ENCODE results near the gene CHST5. TPM values are rescaled to one million over a fixed set of nuclear protein-coding genes. Genes with fewer than 3 reads are reported as not detected.
"Not testable (repeated sequence)": the region's sequence is repeated elsewhere in the genome, so short reads cannot be mapped to it uniquely, and the experiment has no call there.

CHST5 gene
- polyA plus RNA-seq, 3 donors, result not detected

DNA sequence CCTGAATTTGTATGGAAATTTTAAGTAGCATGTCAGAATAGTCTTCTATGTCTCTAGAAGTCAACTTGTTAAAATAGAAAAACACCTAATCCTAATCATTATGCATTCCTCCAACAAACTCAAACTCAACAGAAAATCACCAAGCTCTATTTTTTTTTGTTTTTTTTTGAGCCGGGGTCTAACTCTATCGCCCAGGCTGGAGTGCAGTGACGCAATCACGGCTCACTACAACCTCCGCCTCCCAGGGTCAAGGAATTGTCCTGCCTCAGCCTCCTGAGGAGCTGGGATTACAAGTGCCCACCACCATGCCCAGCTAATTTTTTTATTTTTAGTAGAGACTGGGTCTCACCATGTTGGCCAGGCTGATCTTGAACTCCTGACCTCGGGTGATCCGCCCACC, 10.4 kb upstream of the CHST5 start:
- no peaks in the 10 kb centered on the region for H3K9me3 Mint-ChIP-seq
- DNase-seq, result no peak
- Histone ChIP-seq H3K4me2 (replicated peaks; ENCODE audit: extremely low read depth, low read length, poor library complexity, severe bottlenecking) (no peak overlapping the region), H3K27ac (ENCODE audit: low read depth in 1 of 2, low read length in 2 of 2) (no peak overlapping the region), H3K36me3 (replicated peaks in 1 of 2; ENCODE audit: control insufficient read depth in 1 of 2, insufficient read depth in 2 of 2, low read length in 2 of 2) (no peaks in the 10 kb centered on the region), H3K4me3 (replicated peaks in 1 of 3; ENCODE audit: low read depth in 2 of 3, low read length in 3 of 3) (no peak overlapping the region), H3K79me2 (ENCODE audit: insufficient read depth, low read length) (no peaks in the 10 kb centered on the region), H3K9ac (ENCODE audit: insufficient read depth, low read length, poor library complexity, severe bottlenecking) (no peak overlapping the region), H4K20me1 (ENCODE audit: insufficient read depth, low read length) (no peaks in the 10 kb centered on the region), H3K9me3 (replicated peaks in 1 of 2; ENCODE audit: control insufficient read depth in 1 of 2, insufficient read depth in 1 of 2, low read length in 2 of 2) (no peaks in the 10 kb centered on the region), H3K27me3 (ENCODE audit: control insufficient read depth in 2 of 2, insufficient read depth in 2 of 2, low read length in 2 of 2) (no peaks in the 10 kb centered on the region), H2AFZ (ENCODE audit: insufficient read depth, low read depth, low read length, poor library complexity, severe bottlenecking) (no peak overlapping the region), H3K4me1 (ENCODE audit: control insufficient read depth in 1 of 2, insufficient read depth in 2 of 2, low read length in 2 of 2) (peaks cover 10% of the 10 kb centered on the region in 2 donors)
- H3K4me1 Mint-ChIP-seq, result peaks cover 9% of the 10 kb centered on the region
- no peak overlapping the region for H3K4me3 Mint-ChIP-seq
- peaks cover 0 to 4% (median 2%) of the 10 kb centered on the region in 3 donors for H3K27me3 Mint-ChIP-seq (ENCODE audit: low read depth in 3 of 3)
- intact Hi-C loops (cut with micrococcal nuclease), result no loop called here
- WGBS (ENCODE audit: insufficient coverage), result 94% methylated on average over 6 of the region's 7 CpGs
- H3K36me3 Mint-ChIP-seq, result no peaks in the 10 kb centered on the region
- TF ChIP-seq, protein P1, sequence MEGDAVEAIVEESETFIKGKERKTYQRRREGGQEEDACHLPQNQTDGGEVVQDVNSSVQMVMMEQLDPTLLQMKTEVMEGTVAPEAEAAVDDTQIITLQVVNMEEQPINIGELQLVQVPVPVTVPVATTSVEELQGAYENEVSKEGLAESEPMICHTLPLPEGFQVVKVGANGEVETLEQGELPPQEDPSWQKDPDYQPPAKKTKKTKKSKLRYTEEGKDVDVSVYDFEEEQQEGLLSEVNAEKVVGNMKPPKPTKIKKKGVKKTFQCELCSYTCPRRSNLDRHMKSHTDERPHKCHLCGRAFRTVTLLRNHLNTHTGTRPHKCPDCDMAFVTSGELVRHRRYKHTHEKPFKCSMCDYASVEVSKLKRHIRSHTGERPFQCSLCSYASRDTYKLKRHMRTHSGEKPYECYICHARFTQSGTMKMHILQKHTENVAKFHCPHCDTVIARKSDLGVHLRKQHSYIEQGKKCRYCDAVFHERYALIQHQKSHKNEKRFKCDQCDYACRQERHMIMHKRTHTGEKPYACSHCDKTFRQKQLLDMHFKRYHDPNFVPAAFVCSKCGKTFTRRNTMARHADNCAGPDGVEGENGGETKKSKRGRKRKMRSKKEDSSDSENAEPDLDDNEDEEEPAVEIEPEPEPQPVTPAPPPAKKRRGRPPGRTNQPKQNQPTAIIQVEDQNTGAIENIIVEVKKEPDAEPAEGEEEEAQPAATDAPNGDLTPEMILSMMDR (IDR thresholded peaks at IDR 0.05), result no peak
- H3K27ac Mint-ChIP-seq, result no peak overlapping the region

DNA sequence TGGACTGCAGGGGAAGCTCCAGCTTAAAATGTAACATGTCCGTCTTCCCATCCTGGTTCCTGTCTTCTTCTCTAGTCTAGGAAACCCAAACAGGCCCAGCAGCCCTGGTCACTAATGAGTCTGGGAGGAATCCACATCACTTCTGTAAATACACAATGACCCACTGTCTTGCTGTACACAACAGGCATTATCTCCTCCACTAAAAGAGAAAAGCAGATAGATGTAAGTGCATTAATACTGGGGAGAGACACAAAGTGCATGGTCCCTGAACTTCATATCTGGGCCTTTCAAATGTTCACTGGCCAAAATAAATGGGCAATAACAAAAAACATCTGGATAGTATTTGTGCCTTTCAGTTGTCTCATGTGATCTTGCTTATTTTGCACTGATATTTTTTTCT, 10.0 kb upstream of the CHST5 start:
- H3K9me3 Mint-ChIP-seq; H2AFZ ChIP-seq (ENCODE audit: insufficient read depth, low read depth, low read length, poor library complexity, severe bottlenecking); H3K36me3 ChIP-seq (replicated peaks in 1 of 2; ENCODE audit: control insufficient read depth in 1 of 2, insufficient read depth in 2 of 2, low read length in 2 of 2); H3K27ac ChIP-seq (ENCODE audit: low read depth in 1 of 2, low read length in 2 of 2); H3K9me3 ChIP-seq (replicated peaks in 1 of 2; ENCODE audit: control insufficient read depth in 1 of 2, insufficient read depth in 1 of 2, low read length in 2 of 2); H3K79me2 ChIP-seq (ENCODE audit: insufficient read depth, low read length); intact Hi-C loops (cut with micrococcal nuclease); H3K36me3 Mint-ChIP-seq; H3K27ac Mint-ChIP-seq; DNase-seq; H3K27me3 Mint-ChIP-seq (ENCODE audit: low read depth in 3 of 3); H3K4me1 Mint-ChIP-seq; H3K4me2 ChIP-seq (replicated peaks; ENCODE audit: extremely low read depth, low read length, poor library complexity, severe bottlenecking); H3K4me3 ChIP-seq (replicated peaks in 1 of 3; ENCODE audit: low read depth in 2 of 3, low read length in 3 of 3); H3K27me3 ChIP-seq (ENCODE audit: control insufficient read depth in 2 of 2, insufficient read depth in 2 of 2, low read length in 2 of 2); H3K9ac ChIP-seq (ENCODE audit: insufficient read depth, low read length, poor library complexity, severe bottlenecking); H4K20me1 ChIP-seq (ENCODE audit: insufficient read depth, low read length); H3K4me3 Mint-ChIP-seq: not testable (repeated sequence)
- peaks cover 10% of the 10 kb centered on the region in 2 donors for H3K4me1 ChIP-seq (ENCODE audit: control insufficient read depth in 1 of 2, insufficient read depth in 2 of 2, low read length in 2 of 2)
- WGBS (ENCODE audit: insufficient coverage), result no CpG with 5 or more reads among the region's 1 CpG

DNA sequence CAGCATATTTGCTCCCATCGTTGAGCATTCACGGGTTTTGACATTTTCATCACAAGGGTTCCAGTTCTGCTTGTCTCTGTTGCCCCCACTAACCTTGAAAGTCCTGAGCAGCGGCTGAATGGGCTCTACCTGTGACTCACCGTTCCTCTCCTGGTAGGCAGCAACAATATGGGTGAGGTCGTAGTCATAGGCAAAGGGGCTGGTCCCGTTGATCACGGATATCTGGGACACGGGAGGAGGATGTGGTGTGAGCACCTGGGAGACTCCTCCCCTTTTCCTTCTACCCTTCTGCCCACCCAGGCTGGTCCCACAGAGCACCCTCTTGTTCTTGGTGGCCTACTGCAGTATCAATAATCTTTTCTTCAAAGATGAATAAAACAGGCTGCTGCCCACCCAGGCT, 6.6 kb upstream of the CHST5 start:
- H3K27me3 Mint-ChIP-seq (ENCODE audit: low read depth in 3 of 3); H3K36me3 Mint-ChIP-seq; H3K27me3 ChIP-seq (ENCODE audit: control insufficient read depth in 2 of 2, insufficient read depth in 2 of 2, low read length in 2 of 2); H3K4me2 ChIP-seq (replicated peaks; ENCODE audit: extremely low read depth, low read length, poor library complexity, severe bottlenecking); DNase-seq; H3K4me1 ChIP-seq (ENCODE audit: control insufficient read depth in 1 of 2, insufficient read depth in 2 of 2, low read length in 2 of 2); H3K27ac ChIP-seq (ENCODE audit: low read depth in 1 of 2, low read length in 2 of 2); H3K4me3 Mint-ChIP-seq; H3K4me1 Mint-ChIP-seq; H3K36me3 ChIP-seq (replicated peaks in 1 of 2; ENCODE audit: control insufficient read depth in 1 of 2, insufficient read depth in 2 of 2, low read length in 2 of 2); H3K27ac Mint-ChIP-seq; H3K4me3 ChIP-seq (replicated peaks in 1 of 3; ENCODE audit: low read depth in 2 of 3, low read length in 3 of 3); H2AFZ ChIP-seq (ENCODE audit: insufficient read depth, low read depth, low read length, poor library complexity, severe bottlenecking); H3K9me3 ChIP-seq (replicated peaks in 1 of 2; ENCODE audit: control insufficient read depth in 1 of 2, insufficient read depth in 1 of 2, low read length in 2 of 2); intact Hi-C loops (cut with micrococcal nuclease); H3K9ac ChIP-seq (ENCODE audit: insufficient read depth, low read length, poor library complexity, severe bottlenecking); H4K20me1 ChIP-seq (ENCODE audit: insufficient read depth, low read length); H3K9me3 Mint-ChIP-seq; H3K79me2 ChIP-seq (ENCODE audit: insufficient read depth, low read length): not testable (repeated sequence)
- WGBS (ENCODE audit: insufficient coverage), result 80% methylated on average over 1 of the region's 8 CpGs

Measured in CD14-positive monocyte (primary cell).